ENCODE results near the gene LEMD2. TPM values are rescaled to one million over a fixed set of nuclear protein-coding genes. Genes with fewer than 3 reads are reported as not detected.

LEMD2 gene
- total RNA-seq, 6 experiments from 2014 or later = 17.8 to 28.0 (median 21.8) TPM

DNA sequence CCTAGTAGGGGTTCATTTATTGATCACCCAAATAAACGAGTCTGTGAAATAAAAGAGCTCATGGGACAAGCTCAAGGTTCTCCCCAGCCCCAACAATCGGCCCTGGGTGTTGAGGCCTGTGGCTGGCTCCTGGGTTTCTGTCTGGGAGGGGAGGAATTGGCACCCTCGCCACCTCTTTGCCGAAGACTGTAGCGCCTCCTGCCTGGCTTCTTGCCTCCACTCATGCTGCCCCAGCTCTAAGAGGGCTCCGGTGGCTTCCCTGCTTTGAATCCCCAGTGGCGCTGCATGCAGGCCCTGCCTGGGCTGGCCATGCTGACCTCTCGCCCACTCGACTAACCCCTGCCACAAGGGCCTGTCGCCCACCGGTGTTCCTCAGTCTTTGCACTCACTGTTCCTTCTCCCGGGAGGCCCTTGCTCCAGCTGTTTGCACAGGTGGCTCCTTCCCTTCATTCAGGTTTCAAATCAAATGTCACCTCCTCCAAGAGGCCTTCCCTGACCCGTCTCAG, 9.5 kb upstream of the LEMD2 start:
- no peak for ATAC-seq
- no peak overlapping the region for H3K27ac ChIP-seq
- H3K9me3 ChIP-seq = no peaks in the 10 kb centered on the region
- no peaks in the 10 kb centered on the region for H3K4me1 ChIP-seq
- H3K36me3 ChIP-seq = no peaks in the 10 kb centered on the region
- TF ChIP-seq, protein P1, sequence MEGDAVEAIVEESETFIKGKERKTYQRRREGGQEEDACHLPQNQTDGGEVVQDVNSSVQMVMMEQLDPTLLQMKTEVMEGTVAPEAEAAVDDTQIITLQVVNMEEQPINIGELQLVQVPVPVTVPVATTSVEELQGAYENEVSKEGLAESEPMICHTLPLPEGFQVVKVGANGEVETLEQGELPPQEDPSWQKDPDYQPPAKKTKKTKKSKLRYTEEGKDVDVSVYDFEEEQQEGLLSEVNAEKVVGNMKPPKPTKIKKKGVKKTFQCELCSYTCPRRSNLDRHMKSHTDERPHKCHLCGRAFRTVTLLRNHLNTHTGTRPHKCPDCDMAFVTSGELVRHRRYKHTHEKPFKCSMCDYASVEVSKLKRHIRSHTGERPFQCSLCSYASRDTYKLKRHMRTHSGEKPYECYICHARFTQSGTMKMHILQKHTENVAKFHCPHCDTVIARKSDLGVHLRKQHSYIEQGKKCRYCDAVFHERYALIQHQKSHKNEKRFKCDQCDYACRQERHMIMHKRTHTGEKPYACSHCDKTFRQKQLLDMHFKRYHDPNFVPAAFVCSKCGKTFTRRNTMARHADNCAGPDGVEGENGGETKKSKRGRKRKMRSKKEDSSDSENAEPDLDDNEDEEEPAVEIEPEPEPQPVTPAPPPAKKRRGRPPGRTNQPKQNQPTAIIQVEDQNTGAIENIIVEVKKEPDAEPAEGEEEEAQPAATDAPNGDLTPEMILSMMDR (IDR thresholded peaks at IDR 0.05) = no peak
- TF ChIP-seq POLR2A (IDR thresholded peaks at IDR 0.05) = no peak
- no peak overlapping the region for H3K4me3 ChIP-seq
- 66% methylated on average over 5 of the region's 13 CpGs for WGBS (ENCODE audit: insufficient coverage, low coverage, low lambda C conversion rate, missing lambda C conversion rate)
- H3K27me3 ChIP-seq = no peaks in the 10 kb centered on the region
- DNase-seq = no peak
- intact Hi-C loops (cut with DNase I) = no loop called here

GRCh38 chr6:33797626-33798342, 8.9 kb upstream of the LEMD2 start:
- intact Hi-C loops (cut with DNase I) = no loop called here
- DNase-seq = no peak
- Histone ChIP-seq H3K9me3 (no peaks in the 10 kb centered on the region), H3K4me3 (no peak overlapping the region), H3K36me3 (no peaks in the 10 kb centered on the region), H3K27me3 (no peaks in the 10 kb centered on the region), H3K27ac (no peak overlapping the region), H3K4me1 (no peaks in the 10 kb centered on the region)
- ATAC-seq = no peak
- 72% methylated on average over 10 of the region's 10 CpGs for WGBS (ENCODE audit: insufficient coverage, low coverage, low lambda C conversion rate, missing lambda C conversion rate)
- TF ChIP-seq POLR2A (IDR thresholded peaks at IDR 0.05) = no peak
- TF ChIP-seq, protein P1 (IDR thresholded peaks at IDR 0.05) = no peak

DNA sequence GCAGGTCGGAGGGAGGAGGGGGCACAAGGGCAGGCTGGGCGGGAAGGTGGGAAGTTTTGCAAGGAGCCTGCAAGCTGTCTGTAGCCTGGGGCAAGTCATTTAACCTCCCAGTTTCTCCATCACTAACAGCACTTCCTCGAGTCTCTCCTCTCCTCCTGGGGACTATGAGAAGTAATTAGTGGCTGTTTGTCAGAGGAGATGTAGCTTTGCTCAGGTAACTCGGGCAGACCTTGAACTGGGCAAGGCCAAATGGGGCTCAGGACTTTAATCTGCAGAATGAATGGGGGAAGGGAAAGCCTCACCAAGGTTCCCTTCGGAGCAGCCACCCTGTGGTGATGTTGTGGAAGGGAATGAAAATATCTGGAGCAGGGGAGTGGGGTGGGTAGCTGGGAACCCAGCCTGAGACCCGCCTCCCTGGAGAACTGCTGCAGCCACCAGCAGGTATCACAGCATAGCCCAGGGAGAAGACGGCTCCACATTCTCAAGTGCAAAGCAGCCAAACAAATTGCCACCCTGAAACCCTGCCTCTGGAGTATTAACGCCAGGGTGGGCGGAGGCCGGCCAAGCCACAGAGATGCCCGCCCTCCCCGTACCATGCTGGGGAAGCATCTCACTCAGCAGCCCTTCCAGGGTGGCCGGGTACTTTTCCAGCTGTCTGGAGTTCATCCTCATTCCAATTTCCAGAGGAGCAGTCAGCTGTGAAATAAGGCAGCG, 6.1 kb upstream of the LEMD2 start:
- intact Hi-C loops (cut with DNase I) = no loop called here
- Histone ChIP-seq H3K4me1 (no peaks in the 10 kb centered on the region), H3K27ac (no peak overlapping the region), H3K4me3 (no peak overlapping the region), H3K27me3 (no peaks in the 10 kb centered on the region), H3K36me3 (no peaks in the 10 kb centered on the region), H3K9me3 (no peaks in the 10 kb centered on the region)
- 6% methylated on average over 4 of the region's 14 CpGs for WGBS (ENCODE audit: insufficient coverage, low coverage, low lambda C conversion rate, missing lambda C conversion rate)
- DNase-seq (no peak), ATAC-seq (no peak)
- TF ChIP-seq, protein P1 (IDR thresholded peaks at IDR 0.05) = no peak
- no peak for TF ChIP-seq POLR2A (IDR thresholded peaks at IDR 0.05)

GRCh38 chr6:33792981-33793380, 4.1 kb upstream of the LEMD2 start:
- no peak for ATAC-seq
- WGBS (ENCODE audit: insufficient coverage, low coverage, low lambda C conversion rate, missing lambda C conversion rate) = 44% methylated on average over 7 of the region's 10 CpGs
- H3K4me1 ChIP-seq = peaks cover 0 to 4% (median 0%) of the 10 kb centered on the region in 4 donors
- intact Hi-C loops (cut with DNase I) = no loop called here
- H3K36me3 ChIP-seq = no peaks in the 10 kb centered on the region
- no peak overlapping the region for H3K4me3 ChIP-seq
- no peak overlapping the region for H3K27ac ChIP-seq
- no peak for DNase-seq
- TF ChIP-seq, protein P1 (IDR thresholded peaks at IDR 0.05) = no peak
- TF ChIP-seq POLR2A (IDR thresholded peaks at IDR 0.05) = no peak
- no peaks in the 10 kb centered on the region for H3K27me3 ChIP-seq
- no peaks in the 10 kb centered on the region for H3K9me3 ChIP-seq
